Endometrial microvascular endothelial cells (primary cell): ENCODE measurements around the gene AIF1L. TPM values are rescaled to one million over a fixed set of nuclear protein-coding genes. Genes with fewer than 3 reads are reported as not detected.
"Not testable (repeated sequence)": the region's sequence is repeated elsewhere in the genome, so short reads cannot be mapped to it uniquely, and the experiment has no call there.

Experiments
- in situ Hi-C: cut with HindIII; loops from 2 replicates; pipeline ENCODE4 v1.10.0; 2017; ENCODE audit warnings: low sequenced_read_pairs, low pct_unique_long_range_greater_than_20kb; ENCODE audit errors: inconsistent ontology term
- total RNA-seq: library from RNA; depleted of rRNA; stranded (reverse); fragments of >200 nt; gene quantifications from one replicate; pipeline ENCODE4 v1.2.3, GENCODE V29; 2015; ENCODE audit errors: inconsistent ontology term

AIF1L gene
- total RNA-seq, 1 donor from 2014 or later = 1.2 TPM

DNA sequence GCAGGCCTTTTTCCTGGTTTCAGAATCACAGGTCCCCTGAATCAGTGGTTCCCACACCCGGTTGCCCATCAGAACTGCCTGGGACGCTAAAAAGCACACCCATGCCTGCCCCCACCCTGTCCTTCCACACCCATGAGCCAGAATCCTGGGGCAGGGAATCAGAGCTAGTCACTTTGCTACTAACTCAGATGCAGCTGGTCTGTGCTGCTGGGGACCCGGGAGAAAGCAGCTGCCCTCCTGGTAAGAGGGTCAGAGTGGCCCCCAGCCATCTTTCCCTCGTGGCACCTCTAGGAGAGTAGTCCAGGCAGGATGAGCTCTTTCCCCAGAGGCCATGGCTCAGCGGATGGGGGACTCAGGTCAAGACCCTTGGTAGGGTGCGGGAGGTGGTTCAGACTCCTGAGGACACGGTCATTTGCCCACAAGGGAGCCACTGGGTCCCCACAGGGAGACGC is 17.8 kb downstream of the AIF1L start:
- in situ Hi-C loops = no loop called here

DNA sequence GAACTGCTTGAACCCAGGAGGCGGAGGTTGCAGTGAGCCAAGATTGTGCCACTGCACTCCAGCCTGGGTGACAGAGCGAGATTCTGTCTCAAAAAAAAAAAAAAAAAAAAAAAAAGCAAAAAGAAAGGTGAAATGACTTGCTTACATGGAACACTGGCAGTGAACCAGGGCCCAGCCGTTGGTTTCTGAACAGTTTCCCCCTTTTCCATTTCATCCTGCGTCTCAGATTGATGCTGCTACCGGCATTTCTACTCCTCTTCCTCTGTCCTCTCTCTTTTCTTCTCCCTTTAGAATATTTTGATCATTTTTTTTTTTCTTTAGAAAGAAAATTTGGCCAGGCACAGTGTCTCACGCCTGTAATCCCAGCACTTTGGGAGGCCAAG is 19.0 kb downstream of the AIF1L start:
- in situ Hi-C loops = not testable (repeated sequence)

DNA sequence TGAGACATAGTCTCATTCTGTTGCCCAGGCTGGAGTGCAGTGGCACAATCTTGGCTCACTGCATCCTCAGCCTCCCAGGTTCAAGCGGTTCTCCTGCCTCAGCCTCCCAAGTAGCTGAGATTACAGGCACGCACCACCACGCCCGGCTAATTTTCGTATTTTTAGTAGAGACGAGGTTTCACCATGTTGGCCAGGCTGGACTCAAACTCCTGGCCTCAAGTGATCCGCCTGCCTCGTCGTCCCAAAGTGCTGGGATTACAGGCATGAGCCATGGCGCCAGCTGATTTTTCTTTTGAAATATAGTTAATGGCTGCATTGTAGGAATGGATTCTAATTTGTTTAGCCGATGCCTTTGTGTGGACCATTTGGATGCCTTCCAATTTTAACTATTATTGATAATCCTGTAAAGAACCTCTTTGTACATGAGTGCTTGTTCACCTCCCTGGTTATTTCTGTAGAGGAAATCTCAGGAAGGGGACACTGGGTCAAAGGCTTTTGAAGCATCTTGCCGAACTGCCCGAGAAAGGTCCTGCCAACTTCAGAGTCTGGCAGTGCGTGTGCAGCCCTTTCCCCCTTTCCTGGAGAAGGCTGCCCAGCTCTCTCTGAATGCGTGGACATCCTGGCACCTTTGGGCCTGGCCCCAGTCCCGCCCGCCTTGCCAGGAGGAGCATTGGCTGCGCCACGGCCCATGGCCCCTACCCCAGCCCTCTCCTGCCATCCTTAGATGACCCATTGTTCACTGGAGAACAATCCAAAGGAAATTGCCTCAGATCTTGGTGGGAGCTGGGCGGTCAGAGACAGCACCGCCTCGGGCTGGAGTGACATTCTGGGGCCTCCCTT is 20.2 kb downstream of the AIF1L start:
- in situ Hi-C loops = no loop called here

DNA sequence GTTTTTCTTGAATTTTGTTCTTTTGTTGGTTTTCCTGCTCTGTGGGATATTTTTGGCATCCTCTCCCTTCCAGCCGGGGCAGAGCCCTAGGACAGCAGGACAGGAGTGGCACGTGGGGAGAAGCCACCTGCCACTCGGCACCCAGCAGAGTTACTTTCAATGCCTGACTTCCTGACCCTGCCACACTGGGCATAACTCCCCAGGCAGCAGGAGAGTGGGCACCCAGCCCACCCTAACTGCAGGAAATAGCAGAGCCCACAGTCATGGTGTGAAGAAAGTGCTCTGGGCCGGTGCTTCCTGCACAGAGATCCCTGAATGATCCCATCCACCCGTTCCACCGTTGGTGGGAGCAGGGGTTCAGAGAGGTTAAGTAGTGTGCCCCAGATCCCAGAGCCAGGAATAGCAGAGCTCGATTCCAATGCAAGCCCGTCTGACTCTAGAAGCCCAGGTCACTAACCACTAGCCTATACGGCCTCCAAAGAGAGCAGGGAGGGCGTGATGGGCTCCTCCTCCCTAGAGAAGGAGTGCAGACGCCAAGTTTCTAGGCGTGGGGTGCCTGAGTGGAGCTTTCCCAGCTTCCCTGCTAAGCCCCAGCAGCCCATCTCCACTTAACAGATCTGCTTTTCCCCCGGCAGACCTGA is 20.9 kb downstream of the AIF1L start:
- in situ Hi-C loops = no loop called here

DNA sequence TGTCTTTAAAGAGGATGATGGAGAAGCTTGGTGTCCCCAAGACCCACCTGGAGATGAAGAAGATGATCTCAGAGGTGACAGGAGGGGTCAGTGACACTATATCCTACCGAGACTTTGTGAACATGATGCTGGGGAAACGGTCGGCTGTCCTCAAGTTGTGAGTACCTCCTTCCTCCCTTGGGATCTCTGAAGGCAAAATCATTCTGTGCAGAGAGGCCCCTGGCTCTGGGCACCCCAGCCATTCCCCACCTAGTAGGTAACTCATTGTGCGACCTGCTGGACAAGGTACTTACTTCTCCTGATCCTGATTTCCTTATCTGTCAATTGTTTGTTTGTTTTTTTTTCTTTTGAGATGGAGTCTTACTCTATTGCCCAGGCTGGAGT is 21.4 kb downstream of the AIF1L start:
- in situ Hi-C loops = no loop called here

DNA sequence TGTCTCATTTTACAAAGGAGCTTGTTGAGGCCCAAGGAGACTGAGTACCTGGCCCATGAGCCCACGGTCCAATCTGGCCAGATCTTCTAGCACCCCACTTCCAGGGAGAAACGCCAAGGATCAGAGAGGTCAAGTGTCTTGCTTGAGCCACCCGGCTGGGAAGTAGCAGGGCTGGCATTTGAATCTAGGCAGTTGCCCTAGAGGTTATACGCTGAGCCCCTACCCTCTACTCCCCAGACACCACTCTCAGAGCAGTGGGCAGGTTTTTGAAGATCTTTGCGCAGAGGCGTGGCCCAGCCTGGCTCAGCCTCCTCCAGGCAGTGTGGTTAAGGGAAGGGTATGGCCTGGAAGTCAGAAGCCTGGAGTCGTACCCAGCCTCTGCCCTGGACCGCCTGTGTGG is 23.3 kb downstream of the AIF1L start:
- in situ Hi-C loops = no loop called here

DNA sequence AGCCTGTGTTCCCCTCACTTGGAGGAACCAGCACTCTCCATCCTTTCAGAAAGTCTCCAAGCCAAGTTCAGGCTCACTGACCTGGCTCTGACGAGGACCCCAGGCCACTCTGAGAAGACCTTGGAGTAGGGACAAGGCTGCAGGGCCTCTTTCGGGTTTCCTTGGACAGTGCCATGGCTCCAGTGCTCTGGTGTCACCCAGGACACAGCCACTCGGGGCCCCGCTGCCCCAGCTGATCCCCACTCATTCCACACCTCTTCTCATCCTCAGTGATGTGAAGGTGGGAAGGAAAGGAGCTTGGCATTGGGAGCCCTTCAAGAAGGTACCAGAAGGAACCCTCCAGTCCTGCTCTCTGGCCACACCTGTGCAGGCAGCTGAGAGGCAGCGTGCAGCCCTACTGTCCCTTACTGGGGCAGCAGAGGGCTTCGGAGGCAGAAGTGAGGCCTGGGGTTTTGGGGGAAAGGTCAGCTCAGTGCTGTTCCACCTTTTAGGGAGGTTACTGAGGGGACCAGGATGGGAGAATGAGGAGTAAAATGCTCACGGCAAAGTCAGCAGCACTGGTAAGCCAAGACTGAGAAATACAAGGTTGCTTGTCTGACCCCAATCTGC is 24.4 kb downstream of the AIF1L start:
- in situ Hi-C loops = no loop called here

DNA sequence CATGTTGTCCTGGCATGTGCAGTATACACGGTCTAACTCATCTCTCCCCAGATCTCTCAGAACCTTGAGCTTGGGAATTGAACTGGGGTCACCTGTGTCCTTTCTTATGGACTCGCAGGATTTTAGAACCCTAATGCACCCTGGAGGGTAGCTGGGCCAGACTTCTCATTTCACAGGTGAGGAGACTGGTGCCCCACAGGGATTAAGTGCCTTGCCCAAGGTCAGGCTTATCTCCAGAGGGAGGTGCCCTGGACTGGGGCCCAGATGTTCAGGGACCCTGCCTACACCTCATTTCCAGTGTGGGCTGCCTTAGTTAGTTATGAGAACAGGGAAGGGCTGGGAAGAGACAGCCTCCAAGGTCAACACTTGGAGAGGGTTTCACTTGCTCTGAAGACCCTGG is 25.0 kb downstream of the AIF1L start:
- in situ Hi-C loops = no loop called here

DNA sequence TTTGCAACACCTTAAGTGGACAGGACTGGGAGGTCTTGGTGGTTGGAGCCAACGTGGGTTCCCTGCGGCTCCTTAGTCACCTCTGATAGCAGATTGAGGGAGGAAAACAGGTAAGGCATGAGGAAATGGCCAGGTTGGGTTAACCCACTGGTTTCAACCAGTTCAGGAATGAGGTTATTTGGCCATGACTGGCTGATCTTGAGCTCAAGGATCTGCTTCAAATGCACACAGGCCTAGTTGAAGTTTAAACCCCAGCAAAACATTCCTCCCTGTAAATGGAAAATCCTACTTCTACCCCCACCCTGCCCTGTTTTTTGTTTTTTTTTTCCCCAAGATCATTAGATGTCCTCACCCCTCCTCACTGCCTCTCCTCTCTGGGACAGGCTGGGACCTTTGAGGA is 25.8 kb downstream of the AIF1L start:
- in situ Hi-C loops = no loop called here

DNA sequence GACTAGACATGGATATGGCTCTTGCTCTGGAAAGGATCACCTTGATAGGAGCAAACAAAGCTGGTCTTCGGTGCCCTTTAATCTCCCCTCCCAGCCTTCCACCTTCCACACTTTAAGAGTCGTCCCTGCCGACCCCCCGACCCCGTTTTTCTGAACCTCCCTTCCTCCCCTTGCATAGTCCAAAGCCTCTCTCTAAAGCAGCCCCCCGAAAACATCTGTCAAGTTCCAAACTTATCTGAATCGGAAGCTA is 28.6 kb downstream of the AIF1L start:
- in situ Hi-C loops = no loop called here

DNA sequence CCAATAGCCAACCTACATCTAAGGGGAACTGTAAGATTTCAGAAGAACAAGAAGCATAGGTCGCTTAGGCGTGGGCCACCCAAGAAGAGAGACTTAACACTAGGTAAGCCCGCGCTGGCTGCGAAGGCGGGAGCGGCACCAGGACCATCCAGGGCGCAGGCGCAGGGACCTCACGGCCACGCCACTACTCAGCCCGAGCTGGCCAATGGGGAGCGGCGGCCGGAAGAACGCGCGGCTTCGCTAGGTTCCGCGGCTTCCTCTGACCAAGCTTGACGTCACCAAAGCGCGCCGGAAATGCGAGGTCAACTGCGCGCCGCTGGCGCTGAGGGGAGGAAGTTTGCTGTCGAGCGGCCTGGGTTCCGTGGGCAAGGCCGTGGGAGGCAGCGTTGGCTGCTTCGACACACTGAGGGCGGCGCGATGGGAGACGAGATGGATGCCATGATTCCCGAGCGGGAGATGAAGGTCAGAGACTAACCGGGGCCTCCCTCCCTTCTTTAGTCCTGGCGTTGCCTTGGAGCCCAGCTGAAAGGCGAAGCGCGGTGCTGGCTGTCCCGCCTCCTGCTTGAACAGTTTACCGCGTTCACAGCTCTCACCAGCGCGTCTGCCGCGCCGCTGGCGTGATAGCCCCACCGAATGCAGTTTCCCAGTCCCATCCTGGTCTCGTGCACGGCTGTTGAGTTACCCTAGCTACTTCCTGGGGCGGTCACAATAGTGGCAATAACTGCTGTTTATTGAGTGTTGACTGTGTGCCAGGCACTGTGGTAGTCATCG is 29.1 kb downstream of the AIF1L start, which contains the start of gene NUP214:
NUP214 (plus strand) TSS at position 299 of the 771 bp plus-strand sequence; CDS start at position 418, 119 bp downstream.
- in situ Hi-C loops = no loop called here

DNA sequence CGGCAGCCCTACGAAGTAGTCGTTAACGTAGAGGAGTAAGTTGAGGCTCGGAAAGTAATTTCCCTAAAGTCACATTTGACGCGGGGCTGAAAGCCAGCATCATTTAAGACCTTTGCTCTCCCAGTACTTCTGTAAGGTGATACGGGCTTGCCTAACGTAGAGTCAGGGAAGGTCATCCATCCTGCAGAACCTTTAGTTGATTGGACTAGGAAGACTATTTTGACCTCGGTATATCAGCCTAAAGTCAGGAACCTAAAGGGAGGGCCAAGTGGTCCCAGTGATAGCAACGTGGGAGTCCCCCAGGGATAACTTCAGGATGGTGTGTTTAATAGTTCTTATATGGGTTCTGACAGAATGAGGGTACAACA is 29.7 kb downstream of the AIF1L start:
- in situ Hi-C loops = no loop called here

DNA sequence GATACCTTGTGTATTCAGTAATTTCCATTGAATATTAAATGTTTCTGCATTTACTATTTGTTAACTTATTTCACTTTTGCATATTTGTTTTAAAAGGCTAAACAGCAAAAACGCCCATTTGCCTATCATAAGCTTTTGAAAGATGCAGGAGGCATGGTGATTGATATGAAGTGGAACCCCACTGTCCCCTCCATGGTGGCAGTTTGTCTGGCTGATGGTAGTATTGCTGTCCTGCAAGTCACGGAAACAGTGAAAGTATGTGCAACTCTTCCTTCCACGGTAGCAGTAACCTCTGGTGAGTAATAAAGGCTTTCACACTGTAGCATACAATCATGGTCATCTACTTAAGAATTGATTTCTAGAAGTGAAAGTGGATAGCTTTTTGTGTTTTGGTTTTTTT is 32.9 kb downstream of the AIF1L start:
- in situ Hi-C loops = no loop called here

DNA sequence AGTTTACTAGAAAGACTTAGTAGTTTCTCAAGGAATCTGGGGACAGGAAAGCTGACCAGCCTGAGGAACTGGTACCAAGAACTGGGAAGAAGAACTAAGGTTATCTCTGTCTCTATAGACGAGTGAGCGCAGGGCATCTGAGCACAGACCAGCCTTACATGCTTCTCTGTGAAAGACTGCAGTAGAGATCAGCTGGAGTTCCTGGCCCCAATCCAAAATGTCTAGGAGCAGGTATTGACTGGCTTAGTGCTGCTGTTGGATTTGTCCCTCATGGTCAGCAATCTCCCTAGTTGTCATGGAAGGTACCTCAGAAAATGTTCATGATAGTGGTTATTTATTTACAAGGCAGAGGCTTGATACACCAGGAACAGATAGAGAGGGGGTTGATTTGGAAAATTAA is 42.3 kb downstream of the AIF1L start:
- in situ Hi-C loops = no loop called here

DNA sequence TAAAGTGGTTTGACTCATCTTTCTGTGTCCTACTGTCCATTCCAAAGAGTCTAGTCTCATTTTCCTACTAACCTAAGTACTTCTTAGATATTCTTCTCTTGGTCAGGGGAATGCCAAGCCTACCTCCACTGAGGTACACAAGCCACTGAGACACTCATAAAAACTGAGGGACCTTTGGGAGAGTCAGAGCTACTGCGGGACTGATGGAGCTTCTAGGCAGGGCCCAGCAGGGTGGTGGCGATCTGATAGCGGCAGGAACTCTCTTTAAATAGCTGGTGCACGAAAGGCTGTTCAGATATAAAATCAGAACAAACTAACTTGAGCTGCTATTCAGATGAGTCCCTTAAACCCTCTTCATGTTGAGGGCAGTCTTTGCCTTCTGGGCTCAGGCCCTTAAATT is 43.8 kb downstream of the AIF1L start:
- in situ Hi-C loops = no loop called here

DNA sequence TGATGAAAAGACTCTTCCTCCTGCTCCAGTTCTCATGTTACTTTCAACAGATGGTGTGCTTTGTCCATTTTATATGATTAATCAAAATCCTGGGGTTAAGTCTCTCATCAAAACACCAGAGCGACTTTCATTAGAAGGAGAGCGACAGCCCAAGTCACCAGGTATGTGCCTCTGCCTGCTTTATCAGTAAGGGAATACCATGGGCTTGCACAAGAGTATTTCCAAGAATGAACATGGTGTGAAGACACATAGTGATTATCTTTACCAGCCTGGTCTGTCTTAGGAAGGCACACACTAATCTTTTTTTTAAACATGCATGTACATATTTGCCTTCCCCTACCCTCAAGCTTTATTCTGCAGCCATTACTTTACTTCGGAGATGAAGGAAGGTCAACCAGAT is 44.2 kb downstream of the AIF1L start:
- in situ Hi-C loops = no loop called here

DNA sequence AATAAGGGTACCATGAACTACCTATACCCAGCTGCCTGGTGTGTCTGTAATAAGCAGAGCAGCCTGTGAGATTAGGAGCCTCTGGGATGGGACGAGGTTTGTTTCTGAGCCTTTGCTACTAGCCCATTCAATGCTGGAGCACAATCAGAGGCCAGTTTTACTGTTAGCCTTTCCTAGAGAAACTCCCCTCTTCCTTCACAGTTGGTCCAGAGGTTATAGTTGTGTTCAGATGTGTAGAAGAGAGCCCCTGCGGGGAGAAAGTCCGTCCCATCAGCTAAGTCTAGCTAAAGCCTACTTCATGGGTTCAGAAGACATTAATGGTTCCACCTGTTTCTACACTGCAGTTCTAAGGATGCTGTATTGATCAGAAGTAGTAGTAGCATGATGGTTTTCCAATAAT is 45.8 kb downstream of the AIF1L start:
- in situ Hi-C loops = no loop called here

DNA sequence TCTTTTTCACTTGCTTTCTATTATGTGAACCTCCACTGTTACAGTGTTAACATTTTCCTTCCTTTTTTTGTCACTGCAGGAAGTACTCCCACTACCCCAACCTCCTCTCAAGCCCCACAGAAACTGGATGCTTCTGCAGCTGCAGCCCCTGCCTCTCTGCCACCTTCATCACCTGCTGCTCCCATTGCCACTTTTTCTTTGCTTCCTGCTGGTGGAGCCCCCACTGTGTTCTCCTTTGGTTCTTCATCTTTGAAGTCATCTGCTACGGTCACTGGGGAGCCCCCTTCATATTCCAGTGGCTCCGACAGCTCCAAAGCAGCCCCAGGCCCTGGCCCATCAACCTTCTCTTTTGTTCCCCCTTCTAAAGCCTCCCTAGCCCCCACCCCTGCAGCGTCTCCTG is 47.9 kb downstream of the AIF1L start:
- in situ Hi-C loops = no loop called here

DNA sequence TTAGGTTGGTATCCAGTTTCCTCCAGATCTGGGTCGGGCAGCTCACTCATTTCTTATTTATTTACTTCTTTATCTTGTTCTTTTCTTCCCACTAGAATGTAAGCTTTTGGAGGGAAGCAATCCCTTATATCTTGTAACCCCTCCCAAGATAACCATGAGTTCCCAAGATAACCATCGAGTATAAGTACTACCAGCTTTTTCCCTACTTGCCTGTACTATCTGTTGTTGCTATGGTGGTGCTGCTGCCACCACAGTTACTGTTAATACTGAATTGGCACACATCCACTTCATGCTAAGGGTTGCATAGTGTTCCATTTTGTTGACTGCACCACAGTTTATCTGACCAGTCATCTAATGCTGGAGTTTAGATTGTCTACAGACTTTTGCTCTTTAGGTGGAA is 48.9 kb downstream of the AIF1L start:
- in situ Hi-C loops = no loop called here

DNA sequence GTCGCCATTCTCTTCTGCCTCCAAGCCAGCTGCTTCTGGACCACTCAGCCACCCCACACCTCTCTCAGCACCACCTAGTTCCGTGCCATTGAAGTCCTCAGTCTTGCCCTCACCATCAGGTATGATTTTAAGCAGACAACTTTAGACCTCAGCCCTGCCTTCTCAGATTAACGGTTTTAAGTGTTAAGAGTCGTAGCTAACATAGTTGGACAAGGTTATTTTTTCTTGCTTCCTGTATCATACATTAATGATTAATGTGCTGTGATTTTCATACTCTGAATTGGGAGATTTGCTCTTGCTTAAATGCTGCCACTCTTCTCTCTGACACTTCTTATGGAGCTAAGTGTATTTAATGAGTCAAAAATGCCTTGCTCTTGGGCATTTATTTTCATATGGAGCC is 49.9 kb downstream of the AIF1L start:
- in situ Hi-C loops = no loop called here
